ENCODE results near the gene MAPK12. TPM values are rescaled to one million over a fixed set of nuclear protein-coding genes. Genes with fewer than 3 reads are reported as not detected.

The MAPK12 gene
- total and polyA plus RNA-seq, 2 donors from 2014 or later = 13.4 to 15.9 TPM

DNA sequence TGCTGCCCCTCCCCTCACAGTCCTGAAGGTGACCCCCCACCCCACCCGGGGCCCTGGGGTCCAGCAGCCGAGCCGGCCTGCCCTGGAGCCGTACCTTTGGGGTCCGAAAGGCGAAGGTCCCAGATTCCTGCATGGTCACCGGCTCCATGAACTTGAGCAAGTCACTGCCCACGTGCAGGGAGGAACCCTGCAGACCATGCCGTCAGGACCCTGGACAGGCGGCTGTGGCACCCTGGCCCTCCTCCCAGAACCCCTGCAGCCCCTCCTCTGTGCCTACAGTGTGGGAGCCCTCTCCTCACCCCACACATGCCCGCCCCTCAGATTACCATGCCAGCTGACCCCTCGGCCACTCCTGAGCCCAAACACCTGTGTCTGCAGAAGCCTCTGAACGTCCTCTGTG lies 23.0 kb upstream of the MAPK12 start:
- H3K9me3 ChIP-seq (ENCODE audit: control insufficient read depth in 2 of 3, insufficient read depth in 1 of 3, low read length in 3 of 3) = no peaks in the 10 kb centered on the region
- no peak overlapping the region for H3K27ac ChIP-seq (ENCODE audit: low read depth in 2 of 2, low read length in 2 of 2)
- DNase-seq (no peak), FAIRE-seq (no peak)
- H3K4me1 ChIP-seq (ENCODE audit: control insufficient read depth in 2 of 3, insufficient read depth in 2 of 3, low read depth in 1 of 3, low read length in 3 of 3) = peaks cover 0 to 9% (median 0%) of the 10 kb centered on the region in 3 donors
- H3K9ac ChIP-seq (ENCODE audit: low read length in 3 of 3) = no peak overlapping the region
- TF ChIP-seq, protein P1, sequence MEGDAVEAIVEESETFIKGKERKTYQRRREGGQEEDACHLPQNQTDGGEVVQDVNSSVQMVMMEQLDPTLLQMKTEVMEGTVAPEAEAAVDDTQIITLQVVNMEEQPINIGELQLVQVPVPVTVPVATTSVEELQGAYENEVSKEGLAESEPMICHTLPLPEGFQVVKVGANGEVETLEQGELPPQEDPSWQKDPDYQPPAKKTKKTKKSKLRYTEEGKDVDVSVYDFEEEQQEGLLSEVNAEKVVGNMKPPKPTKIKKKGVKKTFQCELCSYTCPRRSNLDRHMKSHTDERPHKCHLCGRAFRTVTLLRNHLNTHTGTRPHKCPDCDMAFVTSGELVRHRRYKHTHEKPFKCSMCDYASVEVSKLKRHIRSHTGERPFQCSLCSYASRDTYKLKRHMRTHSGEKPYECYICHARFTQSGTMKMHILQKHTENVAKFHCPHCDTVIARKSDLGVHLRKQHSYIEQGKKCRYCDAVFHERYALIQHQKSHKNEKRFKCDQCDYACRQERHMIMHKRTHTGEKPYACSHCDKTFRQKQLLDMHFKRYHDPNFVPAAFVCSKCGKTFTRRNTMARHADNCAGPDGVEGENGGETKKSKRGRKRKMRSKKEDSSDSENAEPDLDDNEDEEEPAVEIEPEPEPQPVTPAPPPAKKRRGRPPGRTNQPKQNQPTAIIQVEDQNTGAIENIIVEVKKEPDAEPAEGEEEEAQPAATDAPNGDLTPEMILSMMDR (IDR thresholded peaks at IDR 0.05; ENCODE audit: borderline replicate concordance, extremely low read depth, insufficient read depth) = no peak
- no peaks in the 10 kb centered on the region for H3K27me3 ChIP-seq (ENCODE audit: control insufficient read depth, insufficient read depth, low read length)
- intact Hi-C loops (cut with DNase I) = no loop called here
- H3K4me3 ChIP-seq (ENCODE audit: low read length in 3 of 3) = no peak overlapping the region
- peaks cover 0 to 58% (median 27%) of the 10 kb centered on the region in 3 donors for H3K36me3 ChIP-seq (ENCODE audit: control insufficient read depth in 2 of 3, insufficient read depth in 3 of 3, low read length in 3 of 3)

DNA sequence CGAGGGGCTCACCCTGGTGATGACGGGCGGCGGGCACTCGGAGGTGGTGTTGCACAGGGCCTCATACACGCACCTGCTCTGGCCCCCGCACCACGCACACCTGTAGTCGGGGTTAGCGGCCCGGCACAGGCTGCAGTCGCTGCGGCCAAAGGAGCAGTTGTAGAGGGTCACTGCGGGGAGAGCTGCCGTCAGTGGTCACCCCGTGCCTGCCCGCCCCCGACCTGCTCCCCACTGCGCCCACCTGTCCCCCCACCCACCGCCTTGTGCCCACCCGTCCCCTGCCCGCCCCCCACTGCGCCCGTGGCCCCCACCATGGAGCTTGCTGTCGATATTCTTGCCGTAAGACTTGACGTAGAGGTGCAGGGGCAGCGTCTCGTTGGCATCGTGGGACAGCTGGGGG lies 22.3 kb upstream of the MAPK12 start:
- intact Hi-C loops (cut with DNase I) = no loop called here
- H3K9ac ChIP-seq (ENCODE audit: low read length in 3 of 3) = no peak overlapping the region
- peaks cover 0 to 58% (median 24%) of the 10 kb centered on the region in 3 donors for H3K36me3 ChIP-seq (ENCODE audit: control insufficient read depth in 2 of 3, insufficient read depth in 3 of 3, low read length in 3 of 3)
- TF ChIP-seq, protein P1 (IDR thresholded peaks at IDR 0.05; ENCODE audit: borderline replicate concordance, extremely low read depth, insufficient read depth) = no peak
- FAIRE-seq = no peak
- H3K27ac ChIP-seq (ENCODE audit: low read depth in 2 of 2, low read length in 2 of 2) = no peak overlapping the region
- H3K4me1 ChIP-seq (ENCODE audit: control insufficient read depth in 2 of 3, insufficient read depth in 2 of 3, low read depth in 1 of 3, low read length in 3 of 3) = peaks cover 0 to 9% (median 0%) of the 10 kb centered on the region in 3 donors
- DNase-seq = no peak
- no peaks in the 10 kb centered on the region for H3K9me3 ChIP-seq (ENCODE audit: control insufficient read depth in 2 of 3, insufficient read depth in 1 of 3, low read length in 3 of 3)
- H3K27me3 ChIP-seq (ENCODE audit: control insufficient read depth, insufficient read depth, low read length) = no peaks in the 10 kb centered on the region
- H3K4me3 ChIP-seq (ENCODE audit: low read length in 3 of 3) = no peak overlapping the region

DNA sequence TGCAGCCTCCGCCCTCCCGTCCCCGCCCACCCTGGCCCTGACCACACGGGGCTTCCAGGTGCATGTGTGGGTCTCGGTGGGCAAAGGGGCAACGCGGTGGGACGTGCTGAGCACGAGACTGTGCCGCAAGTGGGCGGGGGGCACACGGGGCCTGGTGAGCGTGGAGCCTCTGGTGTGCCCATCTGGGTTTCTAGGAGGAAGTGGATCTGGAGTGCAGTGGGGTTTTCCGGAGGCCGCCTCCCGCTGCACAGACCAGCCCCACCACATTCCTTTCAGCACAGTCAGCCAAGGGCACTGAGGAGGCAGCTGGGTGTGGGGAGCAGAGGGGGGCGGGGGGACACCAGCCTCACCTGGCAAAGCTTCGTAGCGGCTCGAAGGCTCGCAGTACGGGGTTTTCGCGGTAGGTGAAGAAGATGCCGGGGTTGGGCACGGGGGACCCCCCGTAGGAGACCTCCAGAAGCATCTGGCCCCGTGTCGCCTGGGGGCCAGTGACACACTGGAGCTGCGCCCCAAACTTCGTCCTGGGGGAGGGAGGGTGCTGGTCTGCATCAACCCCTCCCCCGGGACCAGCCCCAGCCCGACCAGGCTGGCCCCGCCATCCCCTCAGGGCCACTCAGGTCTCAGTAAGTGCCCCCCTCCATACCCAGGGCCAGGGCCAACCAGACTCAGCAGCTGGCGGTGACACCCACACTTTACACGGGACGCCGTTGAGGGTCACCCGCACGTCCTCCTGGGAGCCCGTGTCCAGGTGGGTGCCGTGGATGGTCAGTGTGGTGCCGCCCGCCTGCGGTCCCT lies 21.1 kb upstream of the MAPK12 start:
- Histone ChIP-seq H3K9ac (ENCODE audit: low read length in 3 of 3) (no peak overlapping the region), H3K36me3 (ENCODE audit: control insufficient read depth in 2 of 3, insufficient read depth in 3 of 3, low read length in 3 of 3) (peaks cover 0 to 58% (median 25%) of the 10 kb centered on the region in 3 donors), H3K4me1 (ENCODE audit: control insufficient read depth in 2 of 3, insufficient read depth in 2 of 3, low read depth in 1 of 3, low read length in 3 of 3) (peaks cover 0 to 9% (median 0%) of the 10 kb centered on the region in 3 donors), H3K27ac (ENCODE audit: low read depth in 2 of 2, low read length in 2 of 2) (peak overlapping the region; percentile 32 to 67), H3K4me3 (ENCODE audit: low read length in 3 of 3) (no peak overlapping the region), H3K27me3 (ENCODE audit: control insufficient read depth, insufficient read depth, low read length) (no peaks in the 10 kb centered on the region), H3K9me3 (ENCODE audit: control insufficient read depth in 2 of 3, insufficient read depth in 1 of 3, low read length in 3 of 3) (no peaks in the 10 kb centered on the region)
- no peak for FAIRE-seq
- DNase-seq = peak; percentile 69 to 93 (median 71)
- intact Hi-C loops (cut with DNase I) = no loop called here
- TF ChIP-seq, protein P1 (IDR thresholded peaks at IDR 0.05; ENCODE audit: borderline replicate concordance, extremely low read depth, insufficient read depth) = no peak
